ENCODE measurements around the gene REEP3.

DNA sequence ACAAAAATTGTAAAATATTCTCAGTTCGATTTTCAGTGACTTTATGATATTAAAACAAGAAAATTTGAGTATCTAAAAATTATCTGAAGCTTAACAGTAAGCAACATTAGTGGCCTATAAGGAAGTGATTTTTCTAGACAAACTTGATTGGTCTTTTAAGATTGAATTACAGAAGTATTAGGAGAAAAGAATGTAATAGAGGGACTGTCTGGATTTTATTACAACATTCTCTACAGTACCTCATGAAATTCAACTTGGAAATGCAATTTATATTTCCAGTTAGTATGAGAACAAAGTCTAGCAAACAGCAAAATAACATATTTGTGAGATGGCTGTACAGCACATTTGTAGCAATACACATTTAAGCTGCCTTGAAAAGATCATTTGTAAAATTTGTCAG, 18.8 kb downstream of the REEP3 start:
- TF ChIP-seq GATA3 (IDR thresholded peaks at IDR 0.05; ENCODE audit: low read depth, low read length) (no peak), GATA2 (IDR thresholded peaks at IDR 0.05; ENCODE audit: low read depth, low read length) (no peak)

Measured in SH-SY5Y (cell line).